DND-41 (cell line): ENCODE measurements around the gene OR51L1.
"Not testable (repeated sequence)": the region's sequence is repeated elsewhere in the genome, so short reads cannot be mapped to it uniquely, and the experiment has no call there.

Source experiments
- ATAC-seq: fragments of 200-7000 bp; cut with Tn5 transposase; 3 replicates; pipeline ENCODE4 v1.9.1; 2021; ENCODE audit warnings: low read depth; ENCODE audit not compliant: insufficient read depth
- DNase-seq: peaks from one replicate; pipeline ENCODE4 v3.0.0-alpha.2; 2020
- H2AFZ ChIP-seq: 2 replicates; pipeline ENCODE4 v1.6.0; 2012; ENCODE audit warnings: low read depth, low read length
- H3K27ac ChIP-seq: 2 replicates; pipeline ENCODE4 v1.5.1; 2012; ENCODE audit warnings: low read length, inconsistent platforms
- H3K27me3 ChIP-seq: fragments of 200-600 bp; sonication (generic); 2 replicates; pipeline ENCODE4 v1.6.0; 2012; ENCODE audit warnings: low read length, mild to moderate bottlenecking, inconsistent platforms; ENCODE audit not compliant: insufficient read depth, poor library complexity
- H3K36me3 ChIP-seq: 2 replicates; pipeline ENCODE4 v1.5.1; 2012; ENCODE audit warnings: low read length, inconsistent platforms; ENCODE audit not compliant: insufficient read depth
- H3K4me1 ChIP-seq: 2 replicates; pipeline ENCODE4 v1.5.1; 2012; ENCODE audit warnings: mild to moderate bottlenecking, low read length; ENCODE audit not compliant: insufficient read depth
- H3K4me2 ChIP-seq: 2 replicates; pipeline ENCODE4 v1.6.0; 2012; ENCODE audit warnings: mild to moderate bottlenecking, moderate library complexity, low read length, inconsistent platforms; ENCODE audit not compliant: insufficient read depth
- H3K4me3 ChIP-seq, 2 experiments: fragments of 200-600 bp in 1 of 2; shearing (Covaris generic) in 1 of 2; 2 replicates each; pipeline ENCODE4 v1.5.1; 2012 to 2016; ENCODE audit warnings: inconsistent platforms in 2 of 2, low read length in 2 of 2, mild to moderate bottlenecking in 2 of 2, low read depth in 1 of 2, moderate library complexity in 1 of 2
- H3K79me2 ChIP-seq: 2 replicates; pipeline ENCODE4 v1.6.0; 2012; ENCODE audit warnings: low read length, inconsistent platforms; ENCODE audit not compliant: insufficient read depth
- H3K9ac ChIP-seq: 2 replicates; pipeline ENCODE4 v1.6.0; 2012; ENCODE audit warnings: low read depth, mild to moderate bottlenecking, inconsistent platforms, low read length, moderate library complexity
- H3K9me3 ChIP-seq: 2 replicates; pipeline ENCODE4 v1.5.1; 2012; ENCODE audit warnings: low read length, moderate library complexity, mild to moderate bottlenecking, inconsistent platforms; ENCODE audit not compliant: insufficient read depth, severe bottlenecking
- H4K20me1 ChIP-seq: 2 replicates; pipeline ENCODE4 v1.6.0; 2012; ENCODE audit warnings: low read length; ENCODE audit not compliant: insufficient read depth
- EZH2 ChIP-seq: IDR thresholded peaks from 3 replicates; pipeline ENCODE4 v1.6.1; 2012; ENCODE audit warnings: borderline replicate concordance, low read depth, mild to moderate bottlenecking, moderate library complexity, low read length, inconsistent platforms; ENCODE audit not compliant: severe bottlenecking
- TF ChIP-seq, protein P1 (sequence below): IDR thresholded peaks from 2 replicates; pipeline ENCODE4 v1.5.1; 2012; ENCODE audit warnings: borderline replicate concordance, low read length, moderate library complexity, mild to moderate bottlenecking; ENCODE audit not compliant: poor library complexity, severe bottlenecking; ENCODE audit errors: extremely low read depth

Gene OR51L1, protein sequence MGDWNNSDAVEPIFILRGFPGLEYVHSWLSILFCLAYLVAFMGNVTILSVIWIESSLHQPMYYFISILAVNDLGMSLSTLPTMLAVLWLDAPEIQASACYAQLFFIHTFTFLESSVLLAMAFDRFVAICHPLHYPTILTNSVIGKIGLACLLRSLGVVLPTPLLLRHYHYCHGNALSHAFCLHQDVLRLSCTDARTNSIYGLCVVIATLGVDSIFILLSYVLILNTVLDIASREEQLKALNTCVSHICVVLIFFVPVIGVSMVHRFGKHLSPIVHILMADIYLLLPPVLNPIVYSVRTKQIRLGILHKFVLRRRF

DNA sequence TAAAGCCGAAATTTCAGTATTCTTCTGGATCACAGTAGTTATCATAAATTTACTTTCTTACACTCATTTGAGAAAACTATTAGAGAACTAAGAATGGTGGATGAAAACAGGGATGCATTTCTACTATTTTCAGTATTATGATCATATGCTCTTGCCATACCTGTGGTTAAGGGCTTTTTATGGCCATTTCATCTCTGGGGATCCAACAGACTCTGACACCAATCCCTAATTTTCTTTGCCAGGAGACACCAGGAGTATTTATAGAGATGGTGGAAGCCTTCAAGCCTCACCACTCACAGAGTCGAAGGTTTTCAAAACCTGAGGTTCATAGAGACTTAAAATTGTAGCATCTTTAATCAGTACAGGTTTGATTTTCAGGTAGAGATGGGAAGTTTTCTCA lies at the start of gene OR51L1:
Gene OR51L1, plus strand, starts transcription at position 301 of the 400 bp plus-strand sequence. CDS start 4,132 bp downstream, outside the sequence.
- Histone ChIP-seq H3K27me3 (peaks cover 4% of the 10 kb centered on the region), H3K79me2 (no peaks in the 10 kb centered on the region), H3K9me3 (no peaks in the 10 kb centered on the region), H3K27ac (no peak within 1 kb of the TSS), H3K36me3 (no peaks in the 10 kb centered on the region), H3K4me1 (no peaks in the 10 kb centered on the region), H3K4me3 (no peak within 1 kb of the TSS), H2AFZ (no peak within 1 kb of the TSS), H3K4me2 (no peak within 1 kb of the TSS), H4K20me1 (no peaks in the 10 kb centered on the region), H3K9ac (no peak within 1 kb of the TSS)
- no peak for DNase-seq
- no peak for ATAC-seq
- TF ChIP-seq, protein P1, sequence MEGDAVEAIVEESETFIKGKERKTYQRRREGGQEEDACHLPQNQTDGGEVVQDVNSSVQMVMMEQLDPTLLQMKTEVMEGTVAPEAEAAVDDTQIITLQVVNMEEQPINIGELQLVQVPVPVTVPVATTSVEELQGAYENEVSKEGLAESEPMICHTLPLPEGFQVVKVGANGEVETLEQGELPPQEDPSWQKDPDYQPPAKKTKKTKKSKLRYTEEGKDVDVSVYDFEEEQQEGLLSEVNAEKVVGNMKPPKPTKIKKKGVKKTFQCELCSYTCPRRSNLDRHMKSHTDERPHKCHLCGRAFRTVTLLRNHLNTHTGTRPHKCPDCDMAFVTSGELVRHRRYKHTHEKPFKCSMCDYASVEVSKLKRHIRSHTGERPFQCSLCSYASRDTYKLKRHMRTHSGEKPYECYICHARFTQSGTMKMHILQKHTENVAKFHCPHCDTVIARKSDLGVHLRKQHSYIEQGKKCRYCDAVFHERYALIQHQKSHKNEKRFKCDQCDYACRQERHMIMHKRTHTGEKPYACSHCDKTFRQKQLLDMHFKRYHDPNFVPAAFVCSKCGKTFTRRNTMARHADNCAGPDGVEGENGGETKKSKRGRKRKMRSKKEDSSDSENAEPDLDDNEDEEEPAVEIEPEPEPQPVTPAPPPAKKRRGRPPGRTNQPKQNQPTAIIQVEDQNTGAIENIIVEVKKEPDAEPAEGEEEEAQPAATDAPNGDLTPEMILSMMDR = no peak
- TF ChIP-seq EZH2 = no peak

DNA sequence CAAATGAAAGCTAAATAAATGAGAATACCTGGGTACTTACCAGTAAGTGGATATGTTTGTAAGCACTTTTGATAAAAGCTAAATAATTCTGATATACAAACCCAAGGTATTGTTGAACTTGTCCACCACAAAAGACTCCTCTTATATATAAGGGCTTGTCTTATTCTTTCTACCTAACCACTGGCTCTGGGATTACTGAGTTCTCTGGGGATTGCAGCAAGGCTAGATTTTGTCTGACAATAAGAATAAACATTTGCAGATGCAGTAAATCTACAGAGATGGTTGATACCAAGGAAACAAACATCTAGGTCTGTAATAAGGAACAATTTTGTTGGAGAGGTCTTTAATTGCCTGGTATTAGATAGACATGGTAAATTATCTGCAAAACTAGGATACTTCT lies 47.1 kb upstream of the OR51L1 start, which contains the start of gene OR51A4:
Gene OR51A4, minus strand, starts transcription at position 101 of the 400 bp plus-strand sequence. CDS start 505 bp downstream, outside the sequence.
- Histone ChIP-seq H3K4me1 (no peaks in the 10 kb centered on the region), H3K27me3 (no peaks in the 10 kb centered on the region), H3K36me3 (no peaks in the 10 kb centered on the region), H3K4me2 (no peak within 1 kb of the TSS), H3K4me3 (no peak within 1 kb of the TSS), H4K20me1 (no peaks in the 10 kb centered on the region), H2AFZ (no peak within 1 kb of the TSS), H3K79me2 (no peaks in the 10 kb centered on the region), H3K9me3 (no peaks in the 10 kb centered on the region), H3K27ac (no peak within 1 kb of the TSS), H3K9ac (no peak within 1 kb of the TSS)
- TF ChIP-seq, protein P1 = no peak
- TF ChIP-seq EZH2 = no peak
- DNase-seq (no peak), ATAC-seq (no peak)

DNA sequence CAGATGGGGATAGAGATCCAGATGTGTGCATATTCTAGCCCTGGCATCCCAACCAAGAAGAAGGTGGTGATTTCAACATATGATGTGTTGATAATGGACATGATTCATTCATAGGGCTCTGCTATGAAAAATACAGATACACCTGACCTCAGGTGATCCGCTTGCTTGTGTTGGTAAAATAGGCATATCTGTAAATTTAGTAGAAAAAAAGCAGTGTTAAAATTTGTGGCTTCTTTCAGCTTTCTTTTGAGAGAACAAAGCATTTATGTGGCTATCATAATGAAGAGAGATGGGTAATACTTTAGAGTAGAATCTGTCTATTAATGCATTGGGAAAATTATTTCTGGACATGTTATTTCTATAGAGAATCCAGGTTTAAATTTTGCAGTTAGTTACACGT lies 39.0 kb upstream of the OR51L1 start, which contains the start of gene OR51A2:
Gene OR51A2, minus strand, starts transcription at position 101 of the 400 bp plus-strand sequence. Its CDS starts 0 bp downstream, at position 101.
- not testable (repeated sequence) for H3K4me2 ChIP-seq, DNase-seq, H2AFZ ChIP-seq, H3K36me3 ChIP-seq, H4K20me1 ChIP-seq, H3K9ac ChIP-seq, ATAC-seq, H3K4me1 ChIP-seq, H3K27ac ChIP-seq, H3K27me3 ChIP-seq, H3K79me2 ChIP-seq, H3K9me3 ChIP-seq, H3K4me3 ChIP-seq

DNA sequence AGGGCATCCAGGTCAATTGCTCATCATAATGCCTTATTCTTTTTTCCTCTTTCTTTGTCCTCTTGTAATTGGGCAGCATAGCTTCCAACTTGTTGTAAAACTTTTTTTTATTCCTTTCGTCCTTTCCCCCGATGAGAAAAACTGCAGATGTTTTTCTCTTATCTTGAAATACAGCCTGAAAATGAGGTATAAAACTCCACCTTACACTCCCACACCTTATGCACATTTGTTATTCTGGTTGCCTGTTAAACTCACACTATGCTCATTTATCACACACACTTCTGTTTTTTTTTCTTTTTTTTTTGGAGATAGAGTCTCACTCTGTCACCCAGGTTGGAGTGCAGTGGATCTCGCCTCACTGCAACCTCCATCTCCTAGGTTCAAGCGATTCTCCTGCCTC lies 37.3 kb upstream of the OR51L1 start:
- DNase-seq (no peak), ATAC-seq (no peak)
- Histone ChIP-seq H3K4me1 (no peaks in the 10 kb centered on the region), H3K79me2 (no peaks in the 10 kb centered on the region), H3K27me3 (no peaks in the 10 kb centered on the region), H3K27ac (no peak overlapping the region), H2AFZ (no peak overlapping the region), H3K9me3 (no peaks in the 10 kb centered on the region), H4K20me1 (no peaks in the 10 kb centered on the region), H3K36me3 (no peaks in the 10 kb centered on the region), H3K9ac (no peak overlapping the region), H3K4me3 (no peak overlapping the region), H3K4me2 (no peak overlapping the region)
- no peak for TF ChIP-seq EZH2
- TF ChIP-seq, protein P1 = no peak
